Stomach (tissue), 9 donors: Measurements from ENCODE around the gene RPAP3. TPM values are rescaled to one million over a fixed set of nuclear protein-coding genes. Genes with fewer than 3 reads are reported as not detected.
A peak's percentile ranks its signal among the peaks of the same experiment; 100 is the strongest.

Experiments
- DNase-seq, 2 donors: peaks; one replicate each; pipeline versions ENCODE4 v3.0.0 to v3.0.0-alpha.2; 2013 to 2019
- H3K27ac ChIP-seq, 5 donors: fragments of 200-600 bp in 4 of 5; sonication (generic) in 4 of 5; one replicate each; pipeline ENCODE4 v1.5.1; 2013 to 2019; ENCODE audit warnings: mild to moderate bottlenecking in 1 of 5, moderate library complexity in 1 of 5
- H3K27me3 ChIP-seq, 3 donors: fragments of 200-600 bp; sonication (generic); one replicate each; pipeline ENCODE4 v1.5.1; 2017 to 2019; ENCODE audit warnings: mixed run types in 1 of 3
- H3K36me3 ChIP-seq, 4 donors: fragments of 200-600 bp; sonication (generic); 1 replicate in 3 of 4; 2 replicates in 1 of 4; pipeline ENCODE4 v1.5.1; 2016 to 2019
- H3K4me1 ChIP-seq, 4 donors: fragments of 200-600 bp; sonication (generic); one replicate each; pipeline ENCODE4 v1.5.1; 2016 to 2019
- H3K4me3 ChIP-seq, 4 donors: fragments of 200-600 bp; sonication (generic) in 3 of 4; one replicate each; pipeline ENCODE4 v1.5.1; 2016 to 2019; ENCODE audit warnings: mild to moderate bottlenecking in 1 of 4
- H3K9me3 ChIP-seq, 4 donors: fragments of 200-600 bp; sonication (generic); one replicate each; pipeline ENCODE4 v1.5.1; 2016 to 2019
- EP300 ChIP-seq: sonication (generic); formaldehyde crosslinking; IDR thresholded peaks from one replicate; pipeline ENCODE4 v1.6.1; 2017; ENCODE audit warnings: antibody characterized with exemption
- POLR2A ChIP-seq, 4 donors: fragments of 450-650 bp; IDR thresholded peaks; one replicate each; pipeline ENCODE4 v1.6.1; 2016; ENCODE audit warnings: antibody characterized with exemption in 4 of 4, control low read depth in 2 of 4, mild to moderate bottlenecking in 1 of 4, moderate library complexity in 1 of 4
- POLR2AphosphoS5 ChIP-seq, 3 donors: sonication (generic); formaldehyde crosslinking; IDR thresholded peaks; one replicate each; pipeline ENCODE4 v1.6.1; 2016; ENCODE audit warnings: antibody characterized with exemption in 3 of 3
- WGBS, 5 donors: extraction: QIAGEN DNeasy Blood & Tissue Kit in 3 of 5; methylation state at CpG; one replicate each; pipeline versions ENCODE4 v1.1.5 to v1.1.7; 2013 to 2018; 5-methylcytosine and 5-hydroxymethylcytosine counted together
- intact Hi-C: fragments of 100-400 bp; cut with DNase I; formaldehyde crosslinking; loops from one replicate; pipeline ENCODE4 v1.15.1; 2023; ENCODE audit warnings: low total_unique reads
- polyA plus RNA-seq, 3 donors: library from polyadenylated mRNA; stranded (reverse); fragments of 200-250 nt; gene quantifications; one replicate each; pipeline ENCODE4 v1.2.3, GENCODE V29; 2013
- total RNA-seq, 5 donors: library from RNA; depleted of rRNA; stranded (reverse); fragments of >200 nt; gene quantifications; one replicate each; pipeline versions ENCODE4 v1.1.0 to v1.2.3, GENCODE V29; 2014 to 2016
- TF ChIP-seq, protein P1 (sequence below), 7 experiments: fragments of 450-650 bp in 4 of 7; fragments of 200-600 bp in 3 of 7; sonication (generic) in 3 of 7; IDR thresholded peaks; one replicate each; pipeline ENCODE4 v1.5.1; 2016 to 2019; ENCODE audit warnings: antibody characterized with exemption in 7 of 7, control low read depth in 2 of 7, mild to moderate bottlenecking in 1 of 7
- donor health status: healthy with polysubstance abuse.
- donor health status: Bipolar disorder and iron deficiency.
- donor health status: healthy.

The RPAP3 gene
- total and polyA plus RNA-seq, 8 donors: 3.5 to 47.4 (median 11.5) TPM

DNA sequence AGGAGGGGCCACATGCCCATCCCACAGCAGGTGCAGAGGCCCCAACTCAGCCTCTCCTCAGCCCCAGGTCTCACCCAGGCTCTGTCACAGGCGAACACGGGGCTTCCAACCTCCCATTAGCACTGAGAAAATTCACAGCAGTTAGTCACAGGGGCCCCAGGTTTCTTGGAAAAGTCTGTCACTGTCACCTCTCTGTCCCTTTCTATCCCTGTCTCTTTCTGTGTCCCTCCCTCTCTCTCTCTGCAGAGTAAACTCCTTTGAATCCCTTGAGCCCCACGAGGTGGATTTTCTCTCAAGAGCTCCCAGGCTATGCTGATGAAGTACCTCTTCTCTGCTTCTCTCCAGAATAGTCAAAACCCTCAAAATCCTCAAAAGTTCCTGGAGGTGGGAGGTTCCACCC lies 33.5 kb upstream of the RPAP3 start:
- 80 to 92% (median 88%) methylated on average over 3 of the region's 3 CpGs for WGBS, 5 donors
- intact Hi-C loops: no loop called here
- DNase-seq: no peak
- Histone ChIP-seq H3K4me1 (peaks cover 42 to 58% (median 55%) of the 10 kb centered on the region in 4 donors), H3K9me3 (no peaks in the 10 kb centered on the region), H3K4me3 (no peak overlapping the region), H3K27me3 (no peaks in the 10 kb centered on the region), H3K27ac (peak overlapping the region in 1 of 5 donors; percentile 49), H3K36me3 (no peaks in the 10 kb centered on the region)
- TF ChIP-seq POLR2A (IDR thresholded peaks at IDR 0.05) (no peak), POLR2AphosphoS5 (IDR thresholded peaks at IDR 0.05) (no peak), EP300 (no peak)
- TF ChIP-seq, protein P1, sequence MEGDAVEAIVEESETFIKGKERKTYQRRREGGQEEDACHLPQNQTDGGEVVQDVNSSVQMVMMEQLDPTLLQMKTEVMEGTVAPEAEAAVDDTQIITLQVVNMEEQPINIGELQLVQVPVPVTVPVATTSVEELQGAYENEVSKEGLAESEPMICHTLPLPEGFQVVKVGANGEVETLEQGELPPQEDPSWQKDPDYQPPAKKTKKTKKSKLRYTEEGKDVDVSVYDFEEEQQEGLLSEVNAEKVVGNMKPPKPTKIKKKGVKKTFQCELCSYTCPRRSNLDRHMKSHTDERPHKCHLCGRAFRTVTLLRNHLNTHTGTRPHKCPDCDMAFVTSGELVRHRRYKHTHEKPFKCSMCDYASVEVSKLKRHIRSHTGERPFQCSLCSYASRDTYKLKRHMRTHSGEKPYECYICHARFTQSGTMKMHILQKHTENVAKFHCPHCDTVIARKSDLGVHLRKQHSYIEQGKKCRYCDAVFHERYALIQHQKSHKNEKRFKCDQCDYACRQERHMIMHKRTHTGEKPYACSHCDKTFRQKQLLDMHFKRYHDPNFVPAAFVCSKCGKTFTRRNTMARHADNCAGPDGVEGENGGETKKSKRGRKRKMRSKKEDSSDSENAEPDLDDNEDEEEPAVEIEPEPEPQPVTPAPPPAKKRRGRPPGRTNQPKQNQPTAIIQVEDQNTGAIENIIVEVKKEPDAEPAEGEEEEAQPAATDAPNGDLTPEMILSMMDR (IDR thresholded peaks at IDR 0.05): no peak

DNA sequence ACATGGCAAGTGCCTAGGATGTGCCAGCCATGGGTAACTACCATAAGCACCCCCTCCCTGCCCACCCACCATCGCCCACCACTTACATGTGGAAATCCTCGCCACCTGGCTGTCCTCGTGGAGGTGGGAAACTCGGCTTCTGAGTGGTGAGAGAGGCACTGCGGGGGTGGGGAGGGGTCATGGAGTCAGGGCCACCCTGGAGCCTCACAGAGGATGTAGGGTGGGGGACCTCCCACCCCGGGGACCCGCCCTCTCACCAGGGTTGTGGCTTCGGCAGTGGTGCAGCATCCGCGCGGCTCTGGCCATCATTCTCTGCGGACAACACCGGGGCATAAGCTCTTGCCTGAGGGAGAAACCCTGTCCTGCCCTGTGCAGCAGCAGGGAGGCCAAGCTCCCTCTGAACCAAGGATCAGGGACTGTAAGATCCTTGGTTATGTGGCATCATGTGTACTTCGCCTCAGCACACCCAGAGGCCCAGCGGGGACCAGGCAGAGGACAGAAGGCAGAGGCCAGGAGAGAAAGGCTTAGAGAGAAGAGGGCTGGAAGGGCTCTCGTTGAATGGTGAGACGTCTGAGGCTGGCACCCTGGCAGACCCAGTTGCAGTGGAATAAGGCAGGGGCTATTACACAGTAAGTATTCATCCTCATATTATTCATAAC lies 32.2 kb upstream of the RPAP3 start:
- H3K4me3 ChIP-seq: no peak overlapping the region
- DNase-seq: no peak
- no peaks in the 10 kb centered on the region for H3K9me3 ChIP-seq
- no peaks in the 10 kb centered on the region for H3K36me3 ChIP-seq
- peak overlapping the region; percentile 44 to 84 (median 79) for H3K27ac ChIP-seq
- H3K27me3 ChIP-seq: no peaks in the 10 kb centered on the region
- intact Hi-C loops: no loop called here
- TF ChIP-seq POLR2AphosphoS5 (IDR thresholded peaks at IDR 0.05): no peak
- no peak for TF ChIP-seq EP300
- TF ChIP-seq POLR2A (IDR thresholded peaks at IDR 0.05): no peak
- TF ChIP-seq, protein P1 (IDR thresholded peaks at IDR 0.05): no peak
- 83 to 87% (median 86%) methylated on average over 13 to 17 of the region's 17 CpGs for WGBS, 5 donors
- peaks cover 42 to 58% (median 55%) of the 10 kb centered on the region in 4 donors for H3K4me1 ChIP-seq

DNA sequence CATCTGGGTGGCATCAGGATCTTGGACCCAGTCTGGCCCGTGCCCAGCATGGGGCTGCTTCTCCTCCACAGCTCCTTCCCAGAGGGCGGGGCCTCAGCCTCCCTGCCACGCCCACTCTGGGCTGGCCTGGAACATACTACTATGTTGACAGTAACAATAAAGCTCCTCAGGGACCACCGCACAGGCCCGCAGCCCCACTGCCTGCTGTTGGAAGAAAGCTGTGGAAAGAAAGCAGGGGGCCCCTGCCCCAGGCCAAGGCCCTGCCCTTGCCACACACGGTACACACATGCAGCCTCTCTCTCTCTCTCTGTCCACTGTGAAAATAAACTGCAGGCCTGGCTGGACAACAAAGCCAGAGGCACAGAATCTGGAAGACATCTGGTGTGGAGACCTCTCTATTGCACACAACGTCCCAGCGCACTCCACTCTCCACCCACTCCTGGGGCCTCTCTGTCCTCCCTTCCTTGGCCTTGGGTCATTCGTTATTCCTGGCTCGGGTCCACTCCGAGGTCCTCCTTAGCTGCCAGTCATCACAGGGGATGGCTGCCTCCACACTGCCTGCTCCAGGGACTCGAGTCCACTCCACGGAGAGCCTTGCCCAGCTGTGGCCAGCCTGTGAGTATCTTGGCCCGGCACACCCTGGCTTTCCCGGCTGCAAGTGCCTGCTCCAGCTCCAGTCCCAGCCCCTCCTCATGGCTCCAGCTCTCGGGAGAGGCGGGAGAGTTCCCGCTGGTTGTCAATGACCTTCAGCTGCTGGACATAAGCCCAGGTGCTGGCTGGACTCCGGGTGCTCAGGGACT lies 31.2 kb upstream of the RPAP3 start:
- H3K27me3 ChIP-seq: no peaks in the 10 kb centered on the region
- peak overlapping the region; percentile 44 to 84 (median 79) for H3K27ac ChIP-seq
- intact Hi-C loops: no loop called here
- DNase-seq: peak; percentile 79 to 88
- peaks cover 42 to 57% (median 54%) of the 10 kb centered on the region in 4 donors for H3K4me1 ChIP-seq
- no peaks in the 10 kb centered on the region for H3K36me3 ChIP-seq
- TF ChIP-seq POLR2AphosphoS5 (IDR thresholded peaks at IDR 0.05): peak; percentile 29 to 60 (median 35)
- peak; percentile 5 for TF ChIP-seq EP300
- TF ChIP-seq, protein P1 (IDR thresholded peaks at IDR 0.05): no peak
- WGBS, 5 donors: 17 to 40% (median 23%) methylated on average over 10 to 19 of the region's 19 CpGs
- H3K4me3 ChIP-seq: peak overlapping the region in 1 of 4 donors; percentile 3
- no peaks in the 10 kb centered on the region for H3K9me3 ChIP-seq

DNA sequence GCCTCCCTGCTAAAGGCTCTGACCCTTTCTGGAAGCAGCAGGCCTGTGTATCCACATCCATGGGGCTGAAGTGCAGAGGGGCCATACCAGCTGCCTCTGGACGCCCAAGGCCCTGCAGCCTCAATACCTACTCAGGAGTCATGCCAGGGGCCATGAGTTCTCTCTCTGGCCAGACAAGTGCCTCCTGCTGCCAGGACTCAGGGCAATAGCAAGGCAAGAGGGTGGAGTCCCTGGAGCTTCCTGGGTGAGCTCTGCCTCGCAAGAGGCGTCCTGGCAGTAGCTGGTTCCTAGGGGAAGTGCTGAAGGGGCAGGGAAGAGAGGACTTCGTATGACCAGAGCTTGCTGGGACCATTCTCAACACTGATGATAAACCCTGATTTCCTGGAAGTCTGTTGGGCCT lies 30.4 kb upstream of the RPAP3 start:
- no peak for DNase-seq
- WGBS, 5 donors: 58 to 87% (median 70%) methylated on average over 3 to 4 of the region's 4 CpGs
- intact Hi-C loops: no loop called here
- H3K36me3 ChIP-seq: no peaks in the 10 kb centered on the region
- peaks cover 40 to 51% (median 46%) of the 10 kb centered on the region in 4 donors for H3K4me1 ChIP-seq
- no peaks in the 10 kb centered on the region for H3K27me3 ChIP-seq
- no peak for TF ChIP-seq EP300
- TF ChIP-seq POLR2A (IDR thresholded peaks at IDR 0.05): no peak
- no peak for TF ChIP-seq POLR2AphosphoS5 (IDR thresholded peaks at IDR 0.05)
- TF ChIP-seq, protein P1 (IDR thresholded peaks at IDR 0.05): no peak
- H3K27ac ChIP-seq: peak overlapping the region; percentile 15 to 84 (median 79)
- no peaks in the 10 kb centered on the region for H3K9me3 ChIP-seq
- H3K4me3 ChIP-seq: peak overlapping the region in 1 of 4 donors; percentile 3
